GM18870 (cell line): ENCODE measurements around the gene PTPN23.
"Not testable (repeated sequence)": the region's sequence is repeated elsewhere in the genome, so short reads cannot be mapped to it uniquely, and the experiment has no call there.

ENCODE experiments used
- ATAC-seq: cut with Tn5 transposase; IDR thresholded peaks from one replicate; pipeline ENCODE4 v1.9.1; 2021; ENCODE audit warnings: moderate library complexity; ENCODE audit not compliant: unreplicated experiment

The PTPN23 gene

GRCh38 chr3:47434849-47435248 is 54.0 kb downstream of the PTPN23 start:
- no peak for ATAC-seq

DNA sequence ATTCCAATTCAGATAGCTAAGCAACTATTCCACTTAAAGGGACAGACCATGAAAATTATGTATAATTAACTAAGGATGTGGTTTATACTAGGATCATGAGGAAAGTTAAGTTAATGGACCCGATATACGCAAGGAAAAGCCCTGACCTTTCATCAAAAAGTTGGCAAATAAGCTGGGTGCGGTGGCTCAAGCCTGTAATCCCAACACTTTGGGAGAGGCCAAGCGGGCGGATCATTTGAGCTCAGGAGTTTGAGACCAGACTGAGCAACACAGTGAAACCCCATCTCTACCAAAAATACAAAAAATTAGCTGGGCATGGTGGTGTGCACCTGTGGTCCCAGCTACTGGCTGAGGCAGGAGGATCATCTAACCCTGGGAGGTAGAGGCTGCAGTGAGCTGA is 55.4 kb downstream of the PTPN23 start:
- no peak for ATAC-seq

DNA sequence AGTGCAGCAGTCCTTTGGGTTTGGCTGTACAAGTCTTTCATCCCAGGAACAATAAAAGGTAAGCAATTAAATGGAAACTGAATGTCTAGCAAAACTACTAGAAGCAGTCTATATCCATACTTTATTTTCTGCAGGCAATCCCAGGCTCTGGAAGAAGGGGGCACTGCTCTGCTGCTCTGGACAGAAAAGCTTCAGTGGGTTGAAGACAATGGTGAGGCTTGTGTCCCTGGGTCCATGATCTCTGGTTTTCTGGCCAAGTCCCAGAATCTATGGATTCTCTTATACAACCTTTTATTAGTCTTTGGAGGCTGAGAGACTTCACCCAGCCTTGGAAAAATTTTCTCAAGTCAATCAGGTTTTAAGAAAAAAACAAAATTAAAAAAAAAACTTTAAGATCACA is 59.3 kb downstream of the PTPN23 start:
- no peak for ATAC-seq

DNA sequence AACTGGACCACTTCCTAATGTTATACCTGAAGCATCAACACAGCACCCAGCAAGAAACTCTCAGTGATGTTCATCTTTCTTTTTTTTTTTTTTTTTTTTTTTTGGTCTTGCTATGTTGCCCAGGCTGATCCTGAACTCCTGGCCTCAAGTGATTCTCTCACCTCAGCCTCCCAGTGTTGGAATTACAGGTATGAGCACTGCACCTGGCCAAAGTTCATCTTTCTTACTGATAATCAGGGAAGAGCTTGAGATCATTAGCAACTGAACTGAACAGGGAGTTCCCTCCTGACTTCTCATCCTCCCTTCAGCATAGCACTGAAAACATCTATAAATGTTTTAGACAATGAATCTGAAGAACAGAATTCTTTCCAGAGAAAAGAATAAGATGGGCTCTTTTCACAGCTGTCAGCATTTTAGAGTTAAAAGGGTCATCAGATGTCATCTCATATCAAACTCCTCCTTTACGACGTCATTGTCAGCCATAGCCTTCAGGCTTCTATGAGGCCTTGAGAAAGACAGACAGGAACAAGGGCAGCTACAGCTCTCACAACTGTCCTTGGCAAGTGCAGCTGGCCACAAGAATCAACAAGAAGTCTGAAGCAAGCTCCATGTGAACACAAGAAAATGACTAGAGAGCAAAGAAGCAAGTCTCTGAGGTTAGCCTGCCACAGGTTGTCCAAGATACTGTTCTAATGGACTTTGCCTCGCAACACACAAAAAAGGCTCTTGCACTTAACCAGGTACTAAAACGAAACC is 61.2 kb downstream of the PTPN23 start:
- no peak for ATAC-seq

- ATAC-seq: no peak
These were observed 62.8 kb downstream of the PTPN23 start for GRCh38 chr3:47443611-47443995.

- no peak for ATAC-seq
These were observed 63.3 kb downstream of the PTPN23 start for GRCh38 chr3:47444103-47444502.

GRCh38 chr3:47452453-47453215 is 71.8 kb downstream of the PTPN23 start:
- no peak for ATAC-seq

DNA sequence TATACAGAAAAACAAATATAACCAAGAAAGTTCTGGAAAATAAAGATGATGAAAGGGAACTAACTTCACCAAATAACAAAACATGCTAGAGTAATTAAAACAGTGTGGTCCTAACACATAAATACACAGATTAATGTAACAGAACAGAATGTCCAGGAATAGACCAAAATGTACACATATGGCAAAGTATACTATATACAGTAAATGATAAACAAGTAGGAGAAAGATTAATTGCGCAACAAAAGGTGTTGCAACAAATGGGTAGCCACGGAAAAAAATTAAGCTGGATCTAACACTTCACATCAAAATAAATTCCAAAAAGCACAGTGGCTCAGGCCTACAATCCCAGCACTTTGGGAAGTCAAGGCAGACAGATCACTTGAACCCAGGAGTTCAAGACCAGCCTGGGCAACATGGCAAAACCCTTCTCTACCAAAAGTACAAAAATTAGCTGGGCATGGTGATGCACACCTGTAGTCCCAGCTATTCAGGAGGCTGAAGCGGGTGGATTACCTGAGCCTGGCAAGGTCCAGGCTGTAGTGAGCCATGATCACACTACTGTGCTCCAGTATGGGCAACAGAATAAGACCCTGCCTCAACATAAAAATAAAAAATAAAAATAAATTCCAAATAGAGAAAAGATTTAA is 75.1 kb downstream of the PTPN23 start:
- no peak for ATAC-seq

DNA sequence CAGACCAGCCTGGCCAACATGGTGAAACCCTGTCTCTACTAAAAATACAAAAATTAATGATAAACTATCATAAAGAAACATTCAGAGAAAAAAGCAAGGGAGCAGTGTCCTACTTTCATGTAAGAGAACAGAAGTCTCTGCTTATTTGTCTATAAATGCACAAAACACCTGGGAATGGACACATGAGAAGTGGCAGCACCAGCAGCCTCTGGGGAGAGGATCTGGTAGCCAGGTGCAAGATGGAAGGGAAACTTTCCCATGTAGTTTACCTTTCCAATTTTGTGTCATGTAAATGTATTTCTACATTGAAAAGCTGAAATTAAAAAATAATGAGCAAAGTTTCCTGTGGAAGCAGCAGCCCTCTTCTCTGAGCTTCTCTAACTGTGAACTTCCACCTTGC is 76.2 kb downstream of the PTPN23 start:
- no peak for ATAC-seq

DNA sequence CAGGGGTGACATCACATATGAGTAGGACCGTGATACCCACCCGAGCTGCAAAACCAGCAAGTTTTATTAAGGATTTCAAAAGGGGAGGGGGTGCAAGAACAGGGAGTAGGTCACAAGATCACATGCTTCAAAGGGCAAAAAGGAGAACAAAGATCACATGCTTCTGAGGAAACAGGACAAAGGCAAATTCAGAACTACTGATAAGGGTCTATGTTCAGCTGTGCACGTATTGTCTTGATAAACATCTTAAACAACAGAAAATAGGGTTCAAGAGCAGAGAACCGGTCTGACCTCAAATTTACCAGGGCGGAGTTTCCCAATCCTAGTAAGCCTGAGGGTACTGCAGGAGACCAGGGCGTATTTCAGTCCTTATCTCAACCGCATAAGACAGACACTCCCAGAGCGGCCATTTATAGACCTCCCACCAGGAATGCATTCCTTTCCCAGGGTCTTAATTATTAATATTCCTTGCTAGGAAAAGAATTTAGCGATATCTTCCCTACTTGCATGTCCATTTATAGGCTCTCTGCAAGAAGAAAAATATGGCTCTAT is 78.8 kb downstream of the PTPN23 start:
- not testable (repeated sequence) for ATAC-seq
